ENCODE results near the gene FZD1.

FZD1 gene

GRCh38 chr7:91264046-91264923, at the start of gene FZD1:
Gene FZD1, plus strand, starts transcription at chr7:91264433. Its CDS starts 448 bp downstream, at chr7:91264881.
- DNase-seq (ENCODE audit: low read depth in 2 of 2) = peak; percentile 98

GRCh38 chr7:91226411-91226810, 37.8 kb upstream of the FZD1 start:
- DNase-seq (ENCODE audit: low read depth in 2 of 2) = no peak

GRCh38 chr7:91228327-91228726, 35.9 kb upstream of the FZD1 start:
- DNase-seq (ENCODE audit: low read depth in 2 of 2) = no peak

DNA sequence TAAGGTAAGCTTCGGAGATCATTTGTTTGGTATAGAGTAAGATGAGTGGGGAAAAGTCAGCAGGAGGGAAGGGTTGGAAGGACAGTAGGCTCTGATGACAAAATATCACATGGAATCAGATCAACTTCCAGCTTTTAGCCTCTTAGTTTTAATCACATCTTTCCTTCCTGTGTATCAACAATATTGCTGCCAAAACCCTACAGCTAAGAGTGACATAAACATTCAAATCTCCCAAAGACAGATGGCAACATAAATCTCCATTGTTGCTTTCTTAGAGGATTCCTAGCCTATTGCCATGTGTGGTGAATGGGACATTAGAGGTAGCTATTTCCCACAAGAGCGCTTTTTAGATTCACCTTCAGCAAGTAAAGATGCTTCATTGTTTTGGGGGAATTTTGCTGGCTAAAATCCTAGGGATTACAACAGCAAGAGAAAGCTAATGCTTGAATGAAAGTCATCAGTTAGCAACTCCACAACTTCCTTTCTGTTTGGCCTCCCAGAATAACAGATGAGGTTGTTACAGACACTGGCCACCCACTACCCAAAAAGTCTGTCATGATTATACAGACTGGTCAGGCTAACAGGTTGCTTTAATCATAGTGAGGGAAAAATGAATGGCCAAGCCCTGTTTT, 35.2 kb upstream of the FZD1 start:
- no peak for DNase-seq (ENCODE audit: low read depth in 2 of 2)

- DNase-seq (ENCODE audit: low read depth in 2 of 2) = no peak
Observed at GRCh38 chr7:91230100-91230499, 34.1 kb upstream of the FZD1 start.

DNA sequence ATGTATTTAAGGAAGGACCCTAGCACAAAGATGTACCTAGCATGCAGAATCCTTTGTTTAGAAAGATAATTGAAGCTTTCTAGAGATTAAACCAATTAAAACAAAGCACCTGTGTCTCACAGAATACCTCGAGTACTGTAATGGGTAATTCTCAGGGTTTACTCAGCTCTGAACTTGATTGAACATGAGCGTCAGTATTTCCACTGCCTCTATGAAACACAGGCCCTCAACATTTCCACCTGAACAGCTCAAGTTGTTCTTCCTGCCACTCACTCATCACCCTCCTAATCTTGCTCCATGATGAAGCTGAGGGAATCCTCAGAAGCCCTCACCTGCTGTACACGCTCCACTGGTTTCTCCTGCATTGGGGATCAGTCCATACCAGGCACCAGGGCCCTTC, 33.7 kb upstream of the FZD1 start:
- no peak for DNase-seq (ENCODE audit: low read depth in 2 of 2)

DNA sequence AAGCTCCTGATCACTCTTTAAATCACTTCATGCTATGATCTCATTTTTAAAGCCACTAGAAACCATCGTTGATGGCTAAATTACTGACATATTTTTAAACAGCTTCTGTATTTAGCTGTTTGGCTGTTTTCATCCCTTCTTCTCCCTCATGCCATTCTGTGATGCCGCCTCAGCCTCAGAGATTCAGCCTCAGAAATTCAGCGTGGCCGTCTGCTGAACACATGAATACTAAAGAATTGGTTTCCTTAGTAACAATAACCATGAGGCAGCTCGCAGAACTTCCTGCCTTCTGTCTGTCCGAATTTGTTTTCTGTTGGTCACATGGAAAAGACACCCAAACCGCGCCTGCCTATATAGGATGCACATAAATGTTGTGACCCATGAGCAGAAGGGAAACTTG, 31.0 kb upstream of the FZD1 start:
- no peak for DNase-seq (ENCODE audit: low read depth in 2 of 2)

DNA sequence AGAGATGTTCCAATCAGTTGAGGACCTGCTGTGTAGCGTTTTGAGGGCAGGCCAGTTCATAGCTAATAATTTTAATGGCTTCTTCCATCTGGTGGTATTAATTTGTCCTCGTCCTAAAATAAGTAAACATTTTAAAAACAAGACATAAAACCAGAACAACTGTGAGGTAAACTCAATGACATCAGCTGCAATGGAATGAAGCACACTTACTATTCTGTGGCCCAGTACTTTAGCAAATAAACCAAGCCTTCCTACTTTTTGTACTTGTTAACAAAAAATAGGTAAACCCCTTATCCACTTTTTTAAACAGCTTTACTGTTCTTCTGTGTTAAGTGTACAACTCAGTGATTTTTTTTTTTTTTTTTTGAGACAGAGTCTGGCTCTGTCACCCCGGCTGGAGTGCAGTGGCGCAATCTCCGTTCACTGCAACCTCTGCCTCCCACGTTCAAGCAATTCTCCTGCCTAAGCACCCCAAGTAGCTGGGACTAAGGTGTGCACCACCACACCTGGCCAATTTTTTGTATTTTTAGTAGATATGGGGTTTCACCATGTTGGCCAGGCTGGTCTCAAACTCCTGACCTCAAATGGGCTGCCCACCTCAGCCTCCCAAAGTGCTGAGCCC, 28.9 kb upstream of the FZD1 start:
- DNase-seq (ENCODE audit: low read depth in 2 of 2) = no peak

GRCh38 chr7:91239171-91239604, 25.0 kb upstream of the FZD1 start:
- DNase-seq (ENCODE audit: low read depth in 2 of 2) = peak; percentile 66 to 71

DNA sequence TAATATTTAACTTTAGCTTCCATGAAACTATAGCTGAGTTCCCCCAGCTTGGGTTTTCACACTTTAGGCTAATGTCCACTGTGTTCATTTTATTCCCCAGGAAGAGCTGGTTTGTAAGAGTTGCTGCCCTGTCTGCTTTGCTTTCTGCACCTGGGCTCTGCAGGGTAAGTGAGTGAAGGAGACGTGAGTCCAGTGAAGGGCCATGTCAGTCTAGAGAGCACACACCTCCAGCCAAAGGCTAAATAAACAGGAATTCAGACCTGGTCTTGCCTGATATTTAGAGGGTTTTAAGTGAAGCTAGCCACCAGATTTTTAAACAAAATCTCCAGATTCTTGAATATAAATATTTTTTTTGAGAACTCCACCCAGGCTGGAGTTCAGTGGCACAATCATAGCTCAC, 24.5 kb upstream of the FZD1 start:
- DNase-seq (ENCODE audit: low read depth in 2 of 2) = no peak

GRCh38 chr7:91240376-91240941, 23.8 kb upstream of the FZD1 start:
- DNase-seq (ENCODE audit: low read depth in 2 of 2) = peak; percentile 59 to 68

- DNase-seq (ENCODE audit: low read depth in 2 of 2) = no peak
Observed at GRCh38 chr7:91242097-91242844, 22.0 kb upstream of the FZD1 start.

- DNase-seq (ENCODE audit: low read depth in 2 of 2) = no peak
Observed at GRCh38 chr7:91243591-91244301, 20.5 kb upstream of the FZD1 start.

DNA sequence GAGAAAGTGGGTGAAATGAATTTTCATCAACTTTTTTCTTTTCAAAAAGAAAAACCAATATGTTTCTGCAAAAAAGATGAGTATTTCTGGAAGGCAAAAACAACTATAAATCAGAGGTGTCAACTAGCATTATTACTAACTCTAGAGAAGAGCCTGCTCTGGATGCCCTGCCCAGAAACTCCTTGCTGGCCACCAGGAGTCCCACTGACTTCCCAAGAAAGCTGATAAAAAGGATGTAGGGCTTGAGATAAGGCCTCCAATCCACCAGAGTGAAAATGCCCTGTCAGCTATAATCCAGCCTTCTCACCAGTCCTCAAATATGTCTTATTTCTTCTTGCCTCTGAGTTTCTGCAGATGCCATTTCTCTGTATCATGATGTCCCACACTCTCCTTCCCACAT, 16.7 kb upstream of the FZD1 start:
- DNase-seq (ENCODE audit: low read depth in 2 of 2) = no peak

DNA sequence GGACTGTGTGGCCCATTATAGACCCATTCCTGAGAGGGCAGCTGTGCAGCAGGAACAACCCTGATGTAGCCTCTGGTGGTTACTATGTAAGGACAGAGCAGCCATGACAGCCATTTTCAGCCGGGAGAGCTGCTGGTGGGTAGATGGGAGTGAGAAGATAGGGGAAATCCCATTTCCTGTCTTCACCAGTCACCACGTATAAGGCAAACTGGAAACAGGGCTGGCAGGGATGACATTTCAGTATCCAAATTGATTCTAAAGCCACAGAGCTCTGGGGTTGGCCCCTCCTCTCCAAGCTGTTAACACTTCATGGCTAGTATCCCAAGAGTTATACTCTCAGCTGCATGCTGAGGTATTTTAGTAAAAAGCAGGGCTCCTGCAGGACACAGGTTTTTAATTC, 15.2 kb upstream of the FZD1 start:
- no peak for DNase-seq (ENCODE audit: low read depth in 2 of 2)

GRCh38 chr7:91249506-91250233, 14.6 kb upstream of the FZD1 start:
- no peak for DNase-seq (ENCODE audit: low read depth in 2 of 2)

DNA sequence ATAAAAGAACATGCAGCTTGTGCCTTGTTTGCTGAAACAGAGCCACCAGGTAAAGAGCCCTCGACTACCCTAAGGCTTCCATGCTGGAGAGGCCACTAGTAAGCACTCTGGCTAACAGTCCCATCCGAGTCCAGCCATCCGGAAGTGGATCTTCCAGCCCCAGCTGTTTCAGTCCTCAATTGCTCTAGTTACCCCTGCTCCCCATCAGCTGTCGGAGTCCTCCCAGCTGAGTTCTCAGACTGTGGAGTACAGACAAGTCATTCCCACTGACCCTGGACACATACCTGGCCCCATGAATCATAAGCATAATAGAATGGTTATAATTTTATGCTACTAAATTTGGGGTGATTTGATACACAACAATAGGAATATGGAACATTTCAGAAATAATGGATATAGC, 13.5 kb upstream of the FZD1 start:
- no peak for DNase-seq (ENCODE audit: low read depth in 2 of 2)

DNA sequence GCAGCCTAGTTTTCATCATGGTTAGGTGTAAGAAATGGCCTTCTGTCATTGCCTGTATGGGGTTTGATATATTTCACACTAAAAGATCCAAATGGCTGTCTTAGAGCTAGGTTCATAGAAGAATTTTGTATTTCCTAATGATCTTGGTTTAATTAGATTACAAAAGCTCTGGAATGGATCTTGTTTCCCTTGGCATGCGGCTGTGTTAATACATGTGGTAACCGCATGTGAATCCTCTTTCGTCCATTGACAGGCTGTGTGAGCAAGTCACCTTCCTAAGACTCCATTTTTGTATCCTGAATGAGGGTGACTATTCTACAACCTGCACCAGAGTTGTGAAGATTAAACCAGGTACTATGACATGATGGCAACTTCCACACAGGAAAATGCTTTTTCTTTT, 12.4 kb upstream of the FZD1 start:
- peak in 1 of 2 experiments; percentile 57 for DNase-seq (ENCODE audit: low read depth in 2 of 2)

GRCh38 chr7:91263384-91264045, 718 bp upstream of the FZD1 start:
- no peak for DNase-seq (ENCODE audit: low read depth in 2 of 2)

All from fibroblast of skin of left biceps (primary cell).